Ishikawa (cell line): Measurements from ENCODE around the gene PLEK.

Experiments used
- CEBPB ChIP-seq: IDR thresholded peaks from 2 replicates; pipeline ENCODE4 v1.6.1; 2012
- CREB1 ChIP-seq: IDR thresholded peaks from 2 replicates; pipeline ENCODE4 v1.6.1; 2012; ENCODE audit warnings: low read depth
- EGR1 ChIP-seq: IDR thresholded peaks from 2 replicates; pipeline ENCODE4 v1.6.1; 2012
- EP300 ChIP-seq: IDR thresholded peaks from 2 replicates; pipeline ENCODE4 v1.6.1; 2012; ENCODE audit warnings: borderline replicate concordance
- FOXM1 ChIP-seq: IDR thresholded peaks from 2 replicates; pipeline ENCODE4 v1.6.1; 2012; ENCODE audit warnings: low read depth, borderline replicate concordance
- MAX ChIP-seq: IDR thresholded peaks from 2 replicates; pipeline ENCODE4 v1.6.1; 2012
- NFIC ChIP-seq: IDR thresholded peaks from 2 replicates; pipeline ENCODE4 v1.6.1; 2012
- RAD21 ChIP-seq: IDR thresholded peaks from 2 replicates; pipeline ENCODE4 v1.6.1; 2012; ENCODE audit warnings: low read depth
- REST ChIP-seq: IDR thresholded peaks from 2 replicates; pipeline ENCODE4 v1.6.1; 2012; ENCODE audit warnings: low read depth, mild to moderate bottlenecking
- TAF1 ChIP-seq: IDR thresholded peaks from 2 replicates; pipeline ENCODE4 v1.6.1; 2012; ENCODE audit warnings: low read depth, mild to moderate bottlenecking
- TCF12 ChIP-seq: IDR thresholded peaks from 2 replicates; pipeline ENCODE4 v1.6.1; 2012; ENCODE audit warnings: low read depth
- TEAD4 ChIP-seq: IDR thresholded peaks from 2 replicates; pipeline ENCODE4 v1.6.1; 2012
- USF1 ChIP-seq: IDR thresholded peaks from 2 replicates; pipeline ENCODE4 v1.6.1; 2012
- YY1 ChIP-seq: IDR thresholded peaks from 2 replicates; pipeline ENCODE4 v1.6.1; 2012; ENCODE audit warnings: low read depth
- ZBTB7A ChIP-seq: IDR thresholded peaks from 2 replicates; pipeline ENCODE4 v1.6.1; 2012; ENCODE audit warnings: low read depth

PLEK gene

GRCh38 chr2:68365087-68365486, at the start of gene PLEK:
Gene PLEK (plus strand): TSS chr2:68365282. CDS start chr2:68365352, 70 bp downstream.
- no peak for TF ChIP-seq REST
- no peak for TF ChIP-seq MAX
- no peak for TF ChIP-seq EGR1
- no peak for TF ChIP-seq CEBPB
- TF ChIP-seq TAF1 = no peak
- no peak for TF ChIP-seq TEAD4
- TF ChIP-seq CREB1 = no peak
- TF ChIP-seq YY1 = no peak
- no peak for TF ChIP-seq RAD21
- no peak for TF ChIP-seq FOXM1
- no peak for TF ChIP-seq USF1
- TF ChIP-seq EP300 = no peak

- TF ChIP-seq CREB1 (no peak), EP300 (no peak), EGR1 (no peak), CEBPB (no peak), TCF12 (no peak), MAX (no peak), REST (no peak), TAF1 (no peak)
Observed at GRCh38 chr2:68316111-68316510, 49.0 kb upstream of the PLEK start.

- TF ChIP-seq CEBPB (no peak), TEAD4 (no peak), ZBTB7A (no peak), USF1 (no peak), CREB1 (no peak), MAX (no peak), TAF1 (no peak), NFIC (no peak), REST (no peak), RAD21 (no peak), YY1 (no peak)
Observed at GRCh38 chr2:68317971-68318913, 46.8 kb upstream of the PLEK start.

- TF ChIP-seq MAX (peak; percentile 19; the same call in 1 of the 2 replicates), USF1 (no peak)
Observed at GRCh38 chr2:68318914-68319397, 46.1 kb upstream of the PLEK start.
